Measurements from ENCODE around the gene OCA2.

DNA sequence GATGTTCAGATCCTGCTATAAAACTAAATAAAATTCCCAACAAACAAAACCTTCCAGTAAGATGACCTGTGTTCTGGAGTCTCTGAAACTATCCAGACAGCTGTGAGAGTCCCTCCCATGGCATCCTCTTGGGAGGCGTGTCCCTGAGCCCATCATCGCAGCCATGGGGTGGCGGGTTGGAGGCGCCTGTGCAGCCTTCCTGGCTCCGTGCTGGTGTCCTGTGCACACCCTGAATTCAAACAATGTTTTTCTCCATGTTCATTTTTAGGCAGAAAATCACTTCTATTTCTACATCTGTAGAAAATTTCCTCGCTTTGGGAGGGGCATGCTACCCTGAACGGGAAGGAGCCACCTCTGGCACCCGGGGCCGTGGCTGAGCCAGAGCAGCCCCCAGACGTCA is 19.4 kb upstream of the OCA2 start:
- TF ChIP-seq, protein P1, sequence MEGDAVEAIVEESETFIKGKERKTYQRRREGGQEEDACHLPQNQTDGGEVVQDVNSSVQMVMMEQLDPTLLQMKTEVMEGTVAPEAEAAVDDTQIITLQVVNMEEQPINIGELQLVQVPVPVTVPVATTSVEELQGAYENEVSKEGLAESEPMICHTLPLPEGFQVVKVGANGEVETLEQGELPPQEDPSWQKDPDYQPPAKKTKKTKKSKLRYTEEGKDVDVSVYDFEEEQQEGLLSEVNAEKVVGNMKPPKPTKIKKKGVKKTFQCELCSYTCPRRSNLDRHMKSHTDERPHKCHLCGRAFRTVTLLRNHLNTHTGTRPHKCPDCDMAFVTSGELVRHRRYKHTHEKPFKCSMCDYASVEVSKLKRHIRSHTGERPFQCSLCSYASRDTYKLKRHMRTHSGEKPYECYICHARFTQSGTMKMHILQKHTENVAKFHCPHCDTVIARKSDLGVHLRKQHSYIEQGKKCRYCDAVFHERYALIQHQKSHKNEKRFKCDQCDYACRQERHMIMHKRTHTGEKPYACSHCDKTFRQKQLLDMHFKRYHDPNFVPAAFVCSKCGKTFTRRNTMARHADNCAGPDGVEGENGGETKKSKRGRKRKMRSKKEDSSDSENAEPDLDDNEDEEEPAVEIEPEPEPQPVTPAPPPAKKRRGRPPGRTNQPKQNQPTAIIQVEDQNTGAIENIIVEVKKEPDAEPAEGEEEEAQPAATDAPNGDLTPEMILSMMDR (IDR thresholded peaks at IDR 0.05): no peak
- no peak for TF ChIP-seq EP300 (IDR thresholded peaks at IDR 0.05)
- no peak for TF ChIP-seq POLR2A (IDR thresholded peaks at IDR 0.05)
- TF ChIP-seq POLR2AphosphoS5 (IDR thresholded peaks at IDR 0.05): no peak
